ENCODE results near the gene NOC4L.

- no peak for TF ChIP-seq CTCF (conservative IDR thresholded peaks at IDR 0.05; ENCODE audit: low read length)
- no peak for TF ChIP-seq EZH2phosphoT487 (IDR thresholded peaks at IDR 0.05; ENCODE audit: borderline replicate concordance, low read depth, low read length)
Observed at GRCh38 chr12:132166093-132166492, 21.8 kb downstream of the NOC4L start.
